ENCODE results near the gene RAPGEF4.
A peak's percentile ranks its signal among the peaks of the same experiment; 100 is the strongest.

RAPGEF4 gene

GRCh38 chr2:172864182-172864581 lies 128.5 kb downstream of the RAPGEF4 start:
- DNase-seq = peak; percentile 16

- DNase-seq = no peak
These were observed 129.8 kb downstream of the RAPGEF4 start for GRCh38 chr2:172865422-172865821.

GRCh38 chr2:172869861-172870260 lies 134.2 kb downstream of the RAPGEF4 start:
- DNase-seq = no peak

GRCh38 chr2:172870396-172870795 lies 134.8 kb downstream of the RAPGEF4 start:
- no peak for DNase-seq

GRCh38 chr2:172877826-172878225 lies 142.2 kb downstream of the RAPGEF4 start:
- no peak for DNase-seq

GRCh38 chr2:172878260-172878659 lies 142.6 kb downstream of the RAPGEF4 start:
- DNase-seq = no peak

GRCh38 chr2:172884336-172884735 lies 148.7 kb downstream of the RAPGEF4 start:
- DNase-seq = no peak

GRCh38 chr2:172885996-172886395 lies 150.4 kb downstream of the RAPGEF4 start:
- DNase-seq = no peak

GRCh38 chr2:172887280-172887679 lies 151.6 kb downstream of the RAPGEF4 start:
- no peak for DNase-seq

- no peak for DNase-seq
These were observed 153.3 kb downstream of the RAPGEF4 start for GRCh38 chr2:172888714-172889669.

- DNase-seq = no peak
These were observed 154.3 kb downstream of the RAPGEF4 start for GRCh38 chr2:172889768-172890430.

- no peak for DNase-seq
These were observed 157.5 kb downstream of the RAPGEF4 start for GRCh38 chr2:172893111-172893510.

GRCh38 chr2:172893671-172894070 lies 158.0 kb downstream of the RAPGEF4 start:
- no peak for DNase-seq

- DNase-seq = no peak
These were observed 159.2 kb downstream of the RAPGEF4 start for GRCh38 chr2:172894689-172895387.

- no peak for DNase-seq
These were observed 161.0 kb downstream of the RAPGEF4 start for GRCh38 chr2:172896661-172897081.

GRCh38 chr2:172900871-172901270 lies 165.2 kb downstream of the RAPGEF4 start:
- no peak for DNase-seq

GRCh38 chr2:172901913-172902312 lies 166.3 kb downstream of the RAPGEF4 start:
- no peak for DNase-seq

- no peak for DNase-seq
These were observed 168.6 kb downstream of the RAPGEF4 start for GRCh38 chr2:172904236-172904635.

- DNase-seq = no peak
These were observed 170.5 kb downstream of the RAPGEF4 start for GRCh38 chr2:172905937-172906811.

- DNase-seq = no peak
These were observed 172.6 kb downstream of the RAPGEF4 start for GRCh38 chr2:172908275-172908674.

- no peak for DNase-seq
These were observed 173.8 kb downstream of the RAPGEF4 start for GRCh38 chr2:172909454-172909853.

GRCh38 chr2:172912266-172912665 lies 176.6 kb downstream of the RAPGEF4 start:
- no peak for DNase-seq
